Right renal cortex interstitium (tissue), 3 donors: ENCODE data around the gene SPATC1L. TPM values are rescaled to one million over a fixed set of nuclear protein-coding genes. Genes with fewer than 3 reads are reported as not detected.
"Not testable (repeated sequence)": the region's sequence is repeated elsewhere in the genome, so short reads cannot be mapped to it uniquely, and the experiment has no call there.

Source experiments
- DNase-seq, 3 donors: peaks; one replicate each; pipeline ENCODE4 v3.0.0-alpha.2; 2013; ENCODE audit warnings: low read depth in 3 of 3, low spot score in 2 of 3
- polyA plus RNA-seq, 3 donors: library from polyadenylated mRNA; unstranded; fragments of 120-200 nt; gene quantifications; one replicate each; pipeline ENCODE4 v1.2.1, GENCODE V29; 2013; ENCODE audit not compliant: insufficient read length in 3 of 3

The SPATC1L gene
- polyA plus RNA-seq, 3 donors = 11.2 to 11.4 (median 11.4) TPM

DNA sequence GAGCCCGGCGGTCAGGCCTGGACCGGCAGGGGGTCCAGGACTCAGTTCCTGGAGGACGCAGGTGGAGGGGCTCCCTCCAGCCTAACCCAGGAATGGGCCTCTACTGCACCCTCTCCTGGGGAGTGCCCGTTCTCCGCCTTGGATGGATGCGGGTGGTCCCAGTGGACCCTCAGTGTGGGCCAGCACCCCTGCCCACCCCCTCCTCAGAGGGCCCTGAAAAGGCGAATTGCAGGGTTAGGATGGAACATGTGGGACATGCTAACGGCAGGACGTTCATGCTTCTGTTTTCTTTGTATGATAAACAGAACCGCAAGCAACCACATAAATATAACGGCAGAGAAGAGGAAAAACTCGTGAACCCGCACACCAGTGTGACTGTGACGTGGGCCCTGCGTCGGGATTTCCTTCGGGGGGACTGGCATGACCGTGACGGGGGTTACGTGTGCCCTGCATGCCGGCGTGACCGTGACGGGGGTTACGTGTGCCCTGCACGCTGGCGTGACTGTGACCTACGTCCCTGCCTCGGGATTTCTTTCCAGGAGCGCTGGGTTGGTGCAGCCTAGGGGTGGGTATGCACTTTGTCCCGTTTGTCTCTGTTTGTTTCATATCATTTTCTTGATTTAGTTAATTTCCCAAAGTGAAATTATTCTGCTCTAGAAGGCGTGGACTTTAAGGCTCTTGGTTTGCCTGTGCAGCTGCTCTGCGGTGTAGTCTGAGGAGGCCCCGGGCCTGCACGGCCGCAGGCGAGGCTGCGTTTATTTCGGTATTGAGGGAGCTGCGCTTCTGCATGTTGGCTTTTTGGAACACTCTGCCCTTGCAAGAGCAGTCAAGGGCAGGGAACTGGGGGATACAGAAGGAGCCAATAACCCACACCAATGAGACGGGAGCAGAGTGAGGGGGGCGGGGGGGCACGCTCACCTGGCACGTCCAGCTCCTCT, 32.0 kb downstream of the SPATC1L start:
- DNase-seq = no peak

GRCh38 chr21:46151261-46151988, 32.8 kb downstream of the SPATC1L start:
- DNase-seq = no peak

- DNase-seq = no peak
Measured at GRCh38 chr21:46150491-46151121, 33.7 kb downstream of the SPATC1L start.

DNA sequence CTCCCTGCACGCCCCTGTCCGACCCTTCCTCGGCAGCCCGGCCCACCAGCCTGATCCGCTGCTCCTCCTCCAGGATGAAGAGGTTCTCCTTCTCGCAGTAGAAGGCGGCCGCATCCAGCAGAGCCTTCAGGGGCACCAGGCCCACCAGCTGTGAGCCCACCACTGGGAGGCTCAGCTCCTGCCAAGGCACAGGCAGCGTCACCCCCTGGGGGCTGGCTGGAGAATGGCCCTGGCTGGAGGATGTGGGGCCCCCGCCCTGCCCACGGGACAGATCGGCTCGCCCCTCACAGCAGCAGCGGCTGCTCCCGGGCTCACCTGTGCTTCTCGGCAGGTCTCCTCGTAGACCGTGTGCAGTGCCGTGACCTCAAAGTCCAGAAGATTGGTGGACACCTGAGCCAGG, 34.2 kb downstream of the SPATC1L start:
- no peak for DNase-seq

DNA sequence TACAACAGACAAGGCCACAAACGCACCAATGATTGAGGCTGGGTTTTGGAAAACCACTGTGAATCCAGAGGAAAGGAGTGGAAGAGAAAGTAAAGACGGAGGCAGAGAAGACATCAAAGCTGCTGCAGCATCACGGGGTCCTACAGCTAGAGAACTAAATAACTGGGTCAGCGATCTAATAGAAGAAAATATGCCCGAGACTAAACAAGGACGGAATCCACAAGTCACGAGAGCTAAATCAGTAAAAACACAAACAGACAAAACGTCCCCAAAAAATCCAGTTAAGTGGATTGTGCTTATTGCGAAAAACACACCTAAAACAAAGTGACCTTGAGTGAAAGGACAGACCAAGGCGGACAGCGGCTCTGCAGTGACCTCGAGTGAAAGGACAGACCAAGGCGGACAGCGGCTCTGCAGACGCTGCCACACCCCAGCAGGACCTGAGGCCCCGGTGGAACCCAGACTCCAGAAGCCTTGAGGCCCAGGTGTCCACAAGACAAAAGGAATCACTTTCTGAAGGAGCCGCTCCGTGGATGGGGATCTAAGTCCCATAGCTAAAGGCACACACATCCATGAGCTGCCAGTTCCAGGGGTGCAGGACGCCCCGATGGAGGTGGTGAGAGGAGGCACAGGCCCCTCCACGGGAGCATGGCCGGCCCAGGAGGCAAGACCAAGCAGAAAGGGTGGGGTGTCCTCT, 34.9 kb downstream of the SPATC1L start:
- DNase-seq = no peak

- no peak for DNase-seq
Measured at GRCh38 chr21:46148106-46148505, 36.2 kb downstream of the SPATC1L start.

DNA sequence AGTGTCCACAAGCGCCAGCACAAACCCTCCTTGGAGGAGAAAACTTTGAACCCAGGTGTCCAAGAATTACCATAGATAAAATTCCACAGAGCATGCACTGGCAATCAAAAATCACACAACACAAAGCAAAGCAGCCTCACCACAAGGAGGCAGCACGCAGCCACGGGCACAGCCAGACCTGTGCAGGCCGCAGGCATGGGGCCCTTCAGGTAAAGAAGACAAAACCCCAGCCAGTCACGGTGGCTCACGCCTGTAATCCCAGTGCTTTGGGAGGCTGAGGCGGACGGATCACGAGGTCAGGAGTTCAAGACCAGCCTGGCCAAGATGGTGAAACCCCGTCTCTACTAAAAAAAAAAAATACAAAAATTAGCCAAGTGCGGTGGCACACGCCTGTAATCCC, 36.8 kb downstream of the SPATC1L start:
- not testable (repeated sequence) for DNase-seq

- no peak for DNase-seq
Measured at GRCh38 chr21:46146856-46147255, 37.4 kb downstream of the SPATC1L start.

GRCh38 chr21:46145840-46146691, 38.2 kb downstream of the SPATC1L start:
- DNase-seq = no peak

- no peak for DNase-seq
Measured at GRCh38 chr21:46145159-46145839, 39.0 kb downstream of the SPATC1L start.

GRCh38 chr21:46144464-46145070, 39.7 kb downstream of the SPATC1L start:
- DNase-seq = no peak

GRCh38 chr21:46142582-46143473, 41.4 kb downstream of the SPATC1L start:
- DNase-seq = no peak

- no peak for DNase-seq
Measured at GRCh38 chr21:46141767-46142581, 42.3 kb downstream of the SPATC1L start.

GRCh38 chr21:46140352-46141003, 43.8 kb downstream of the SPATC1L start:
- not testable (repeated sequence) for DNase-seq

DNA sequence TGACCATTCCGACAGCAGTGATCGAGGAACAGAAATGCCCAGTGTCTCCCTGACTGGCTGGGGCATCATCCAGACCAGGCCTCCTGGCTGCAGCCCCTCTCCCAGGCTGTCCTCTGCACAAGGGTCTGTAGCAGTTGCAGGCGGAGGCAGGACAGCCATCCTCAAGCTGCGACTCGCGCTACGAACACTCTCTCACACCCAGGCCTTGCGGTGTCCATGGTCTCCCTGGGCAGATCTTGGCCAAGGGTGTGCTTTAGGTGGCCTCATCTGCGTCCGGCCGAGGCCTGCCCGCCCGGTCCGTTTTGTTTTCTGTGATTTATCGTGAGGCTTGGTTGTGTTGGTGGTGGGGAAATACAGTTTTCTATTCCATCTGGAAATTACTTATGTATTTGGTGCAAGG, 44.6 kb downstream of the SPATC1L start:
- no peak for DNase-seq

- no peak for DNase-seq
Measured at GRCh38 chr21:46138383-46138970, 45.8 kb downstream of the SPATC1L start.
